IMR-90 (cell line): ENCODE data around the gene RERE. TPM values are rescaled to one million over a fixed set of nuclear protein-coding genes. Genes with fewer than 3 reads are reported as not detected.

Experiments
- ATAC-seq: fragments of 200-7000 bp; cut with Tn5 transposase; 2 replicates; pipeline ENCODE4 v1.9.1; 2020; ENCODE audit warnings: low read depth, mild to moderate bottlenecking, moderate library complexity
- BruUV-seq: library from RNA; stranded (reverse); fragments of 400-500 nt; replicated peaks from 2 replicates; lab custom pipeline; 2021; lab: Mats Ljungman, UMichigan
- CTCF ChIA-PET: fragments of 300-600 bp; formaldehyde crosslinking; extraction: SDS; loops from one replicate; lab custom pipeline; 2021; ENCODE audit warnings: antibody characterized with exemption; lab: Yijun Ruan, JAX
- POLR2A ChIA-PET: fragments of 300-600 bp; sonication (Branson Sonifier 250); formaldehyde crosslinking; loops from one replicate; lab custom pipeline; 2022; ENCODE audit warnings: antibody characterized with exemption; ENCODE audit not compliant: unreplicated experiment; lab: Charles Lee
- DNase-seq: peaks from one replicate; pipeline ENCODE4 v3.0.0; 2013
- H2AFZ ChIP-seq: replicated peaks from 2 replicates; pipeline ENCODE3; 2013; ENCODE audit warnings: low read length, mild to moderate bottlenecking; ENCODE audit not compliant: poor library complexity
- H2AK5ac ChIP-seq: 2 replicates; pipeline ENCODE4 v1.6.1; 2013; ENCODE audit warnings: low read depth, low read length, inconsistent platforms
- H2AK9ac ChIP-seq: replicated peaks from 2 replicates; pipeline ENCODE3; 2013; ENCODE audit warnings: mild to moderate bottlenecking, low read depth, low read length, moderate library complexity; ENCODE audit not compliant: poor library complexity
- H2BK120ac ChIP-seq: 2 replicates; pipeline ENCODE4 v1.6.1; 2013; ENCODE audit warnings: low read depth, low read length, inconsistent platforms
- H2BK15ac ChIP-seq: 3 replicates; pipeline ENCODE4 v1.6.1; 2013; ENCODE audit warnings: low read depth, low read length, inconsistent platforms
- H2BK20ac ChIP-seq: 2 replicates; pipeline ENCODE4 v1.6.1; 2013; ENCODE audit warnings: low read depth, mild to moderate bottlenecking, inconsistent platforms, low read length, moderate library complexity
- H2BK5ac ChIP-seq: 2 replicates; pipeline ENCODE4 v1.6.1; 2013; ENCODE audit warnings: mild to moderate bottlenecking, low read depth, low read length, inconsistent platforms; ENCODE audit not compliant: poor library complexity, severe bottlenecking
- H3K14ac ChIP-seq: replicated peaks from 2 replicates; pipeline ENCODE4 v1.6.1; 2013; ENCODE audit warnings: low read depth, low read length, inconsistent platforms
- H3K18ac ChIP-seq: 2 replicates; pipeline ENCODE4 v1.6.1; 2013; ENCODE audit warnings: low read depth, low read length, control low read depth
- H3K23ac ChIP-seq: 2 replicates; pipeline ENCODE4 v1.6.1; 2013; ENCODE audit warnings: low read depth, low read length, inconsistent platforms
- H3K27ac ChIP-seq: 2 replicates; pipeline ENCODE4 v1.5.1; 2013; ENCODE audit warnings: mild to moderate bottlenecking, control low read depth, low read length; ENCODE audit not compliant: insufficient read depth
- H3K27me3 ChIP-seq: 2 replicates; pipeline ENCODE4 v1.6.1; 2013; ENCODE audit warnings: low read length; ENCODE audit not compliant: control insufficient read depth, insufficient read depth
- H3K36me3 ChIP-seq: 2 replicates; pipeline ENCODE4 v1.6.1; 2013; ENCODE audit warnings: low read length, mixed read lengths; ENCODE audit not compliant: control insufficient read depth, insufficient read depth
- H3K4ac ChIP-seq: 2 replicates; pipeline ENCODE4 v1.6.1; 2013; ENCODE audit warnings: low read depth, low read length, inconsistent platforms
- H3K4me1 ChIP-seq: 2 replicates; pipeline ENCODE4 v1.6.1; 2013; ENCODE audit warnings: low read length, mixed read lengths; ENCODE audit not compliant: control insufficient read depth, insufficient read depth
- H3K4me2 ChIP-seq: 2 replicates; pipeline ENCODE4 v1.6.1; 2013; ENCODE audit warnings: low read depth, mild to moderate bottlenecking, control low read depth, low read length, moderate library complexity
- H3K4me3 ChIP-seq: 2 replicates; pipeline ENCODE4 v1.5.1; 2013; ENCODE audit warnings: low read depth, mild to moderate bottlenecking, control low read depth, low read length, moderate library complexity; ENCODE audit not compliant: insufficient read depth
- H3K56ac ChIP-seq: 2 replicates; pipeline ENCODE4 v1.6.1; 2013; ENCODE audit warnings: low read length, inconsistent platforms; ENCODE audit not compliant: insufficient read depth; ENCODE audit errors: extremely low read depth
- H3K79me1 ChIP-seq, 2 experiments: 2 replicates each; pipeline ENCODE4 v1.6.1; 2013; ENCODE audit warnings: low read length in 2 of 2, inconsistent platforms in 1 of 2, low read depth in 1 of 2
- H3K9ac ChIP-seq: 2 replicates; pipeline ENCODE4 v1.6.1; 2013; ENCODE audit warnings: low read depth, low read length, control low read depth
- H3K9me1 ChIP-seq: 2 replicates; pipeline ENCODE4 v1.6.1; 2013; ENCODE audit warnings: low read length, inconsistent platforms; ENCODE audit not compliant: insufficient read depth
- H3K9me3 ChIP-seq: 2 replicates; pipeline ENCODE4 v1.6.1; 2013; ENCODE audit warnings: low read length; ENCODE audit not compliant: control insufficient read depth, insufficient read depth
- H4K20me1 ChIP-seq: 2 replicates; pipeline ENCODE4 v1.6.1; 2013; ENCODE audit warnings: low read length, inconsistent platforms; ENCODE audit not compliant: insufficient read depth
- H4K5ac ChIP-seq: 2 replicates; pipeline ENCODE4 v1.6.1; 2013; ENCODE audit warnings: mild to moderate bottlenecking, low read depth, low read length, control low read depth
- H4K8ac ChIP-seq, 2 experiments: 2 replicates each; pipeline ENCODE4 v1.6.1; 2013; ENCODE audit warnings: low read depth in 2 of 2, low read length in 2 of 2, control low read depth in 1 of 2, inconsistent platforms in 1 of 2
- H4K91ac ChIP-seq: 2 replicates; pipeline ENCODE4 v1.6.1; 2013; ENCODE audit warnings: low read depth, low read length, inconsistent platforms; ENCODE audit not compliant: insufficient read depth
- BHLHE40 ChIP-seq: fragments of 150-350 bp; IDR thresholded peaks from 2 replicates; pipeline ENCODE4 v1.6.1; 2016; ENCODE audit warnings: mild to moderate bottlenecking, low read depth, low read length
- CEBPB ChIP-seq: IDR thresholded peaks from 2 replicates; pipeline ENCODE4 v1.6.1; 2012; ENCODE audit warnings: low read depth, low read length, improper control_type of control experiment
- MXI1 ChIP-seq: IDR thresholded peaks from 2 replicates; pipeline ENCODE4 v1.6.1; 2012; ENCODE audit warnings: low read depth, mild to moderate bottlenecking, low read length, moderate library complexity, borderline replicate concordance
- RAD21 ChIP-seq: IDR thresholded peaks from 2 replicates; pipeline ENCODE4 v1.6.1; 2012; ENCODE audit warnings: low read length, improper control_type of control experiment
- SMC3 ChIP-seq: fragments of 150-350 bp; IDR thresholded peaks from 2 replicates; pipeline ENCODE4 v1.6.1; 2016; ENCODE audit warnings: low read depth, mild to moderate bottlenecking, antibody characterized with exemption, low read length, moderate library complexity
- WGBS, 2 experiments: methylation state at CpG; one replicate each; pipeline versions ENCODE4 v1.1.5 to v1.1.7; 2013; ENCODE audit warnings: missing lambda C conversion rate in 2 of 2; ENCODE audit not compliant: insufficient read length in 1 of 2; ENCODE audit errors: extremely low coverage in 2 of 2; 5-methylcytosine and 5-hydroxymethylcytosine counted together
- dilution Hi-C: fragments of 300-500 bp; cut with HindIII; formaldehyde crosslinking; loops from one replicate; pipeline ENCODE4 v1.14.3; 2018; ENCODE audit warnings: low sequenced_read_pairs; ENCODE audit not compliant: unreplicated experiment
- in situ Hi-C: fragments of 300-500 bp; cut with MboI; formaldehyde crosslinking; loops from 3 replicates; pipeline ENCODE4 v1.14.3; 2019; ENCODE audit warnings: low sequenced_read_pairs, inconsistent platforms, mixed read lengths
- intact Hi-C: fragments of 100-400 bp; cut with micrococcal nuclease; formaldehyde crosslinking; loops from 2 replicates; pipeline ENCODE4 v1.10.0; 2022
- polyA plus RNA-seq, 3 experiments: library from polyadenylated mRNA; depleted of rRNA; stranded (reverse); fragments of >200 nt; gene quantifications; 2 replicates each; pipeline ENCODE4 v1.2.3, GENCODE V29; 2012; ENCODE audit warnings: low replicate concordance in 1 of 3
- total RNA-seq: library from RNA; depleted of rRNA; stranded (reverse); fragments of >200 nt; gene quantifications from 2 replicates; pipeline ENCODE4 v1.2.3, GENCODE V29; 2012
- TF ChIP-seq, protein P1 (sequence below): fragments of 150-350 bp; IDR thresholded peaks from 2 replicates; pipeline ENCODE4 v1.6.1; 2016; ENCODE audit warnings: low read depth, mild to moderate bottlenecking, low read length, moderate library complexity, borderline replicate concordance
- TF ChIP-seq, protein P2 (sequence below): conservative IDR thresholded peaks from 2 replicates; pipeline ENCODE4 v1.5.1; 2012; ENCODE audit warnings: mild to moderate bottlenecking, low read depth, low read length, improper control_type of control experiment

Gene RERE
- total and polyA plus RNA-seq, 2 of the 4 experiments (the other 2 are of a cell fraction), result 11.5 to 25.1 TPM

DNA sequence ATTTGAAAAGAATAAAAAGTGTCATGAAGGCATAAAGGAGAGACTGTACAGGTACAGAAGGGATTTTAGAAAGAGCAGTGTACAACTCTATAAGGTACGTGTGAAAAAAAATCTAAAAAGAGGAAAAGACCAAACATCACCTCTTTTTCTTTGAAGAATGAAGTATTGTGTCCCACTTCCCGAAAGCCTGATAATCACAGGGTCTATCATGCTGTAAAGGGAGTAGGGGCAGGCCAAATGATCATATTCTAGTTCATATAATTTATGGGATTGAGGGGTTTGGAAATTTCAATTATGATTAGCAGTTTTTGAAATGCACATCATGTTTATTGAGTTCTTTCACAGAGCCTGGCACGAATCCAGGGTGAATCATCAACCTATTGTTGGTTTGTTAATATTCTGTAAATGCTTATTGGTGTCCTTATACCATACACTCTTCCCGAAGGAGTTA, 910 bp upstream of the RERE start:
- H3K4me1 ChIP-seq, result peaks cover 8% of the 10 kb centered on the region
- POLR2A ChIA-PET, result no interaction called here
- no TSS peak for BruUV-seq

More for the DNA sequence above, 910 bp upstream of the RERE start:
- in situ Hi-C loops, result no loop called here
- no peak overlapping the region for H2BK15ac ChIP-seq
- dilution Hi-C loops, result no loop called here
- H3K36me3 ChIP-seq, result no peaks in the 10 kb centered on the region
- DNase-seq (peak; percentile 82), ATAC-seq (no peak)
- intact Hi-C loops, result loop anchor here (5.0 to 10.0 kb wide), 4 partner anchors 41 to 354 kb away; no protein-coding TSS in a partner anchor
- no peaks in the 10 kb centered on the region for H3K9me3 ChIP-seq
- peaks cover 2% of the 10 kb centered on the region; the same call in 1 of the 2 replicates for H3K9me1 ChIP-seq
- H2AK9ac ChIP-seq, result no peak overlapping the region
- 0 out of 2 replicates have a peak overlapping the region, but pooled peaks have one; percentile 26 for H2BK20ac ChIP-seq
- no peaks in the 10 kb centered on the region for H3K27me3 ChIP-seq
- H3K4me2 ChIP-seq, result peak overlapping the region; percentile 82
- H3K56ac ChIP-seq, result peak overlapping the region; percentile 67; the same call in 1 of the 2 replicates
- CTCF ChIA-PET, result no interaction called here
- peak overlapping the region; percentile 73 for H3K4me3 ChIP-seq
- H2BK5ac ChIP-seq, result peak overlapping the region; percentile 82
- peak overlapping the region; percentile 28; the same call in 1 of the 2 replicates for H2BK120ac ChIP-seq
- H4K5ac ChIP-seq, result no peak overlapping the region; the same call in 1 of the 2 replicates
- H3K9ac ChIP-seq, result peak overlapping the region; percentile 87; the same call in 1 of the 2 replicates
- TF ChIP-seq CEBPB (no peak), RAD21 (no peak), SMC3 (no peak), BHLHE40 (no peak), MXI1 (no peak)
- TF ChIP-seq, protein P1, sequence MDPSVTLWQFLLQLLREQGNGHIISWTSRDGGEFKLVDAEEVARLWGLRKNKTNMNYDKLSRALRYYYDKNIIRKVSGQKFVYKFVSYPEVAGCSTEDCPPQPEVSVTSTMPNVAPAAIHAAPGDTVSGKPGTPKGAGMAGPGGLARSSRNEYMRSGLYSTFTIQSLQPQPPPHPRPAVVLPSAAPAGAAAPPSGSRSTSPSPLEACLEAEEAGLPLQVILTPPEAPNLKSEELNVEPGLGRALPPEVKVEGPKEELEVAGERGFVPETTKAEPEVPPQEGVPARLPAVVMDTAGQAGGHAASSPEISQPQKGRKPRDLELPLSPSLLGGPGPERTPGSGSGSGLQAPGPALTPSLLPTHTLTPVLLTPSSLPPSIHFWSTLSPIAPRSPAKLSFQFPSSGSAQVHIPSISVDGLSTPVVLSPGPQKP, result no peak
- TF ChIP-seq, protein P2, sequence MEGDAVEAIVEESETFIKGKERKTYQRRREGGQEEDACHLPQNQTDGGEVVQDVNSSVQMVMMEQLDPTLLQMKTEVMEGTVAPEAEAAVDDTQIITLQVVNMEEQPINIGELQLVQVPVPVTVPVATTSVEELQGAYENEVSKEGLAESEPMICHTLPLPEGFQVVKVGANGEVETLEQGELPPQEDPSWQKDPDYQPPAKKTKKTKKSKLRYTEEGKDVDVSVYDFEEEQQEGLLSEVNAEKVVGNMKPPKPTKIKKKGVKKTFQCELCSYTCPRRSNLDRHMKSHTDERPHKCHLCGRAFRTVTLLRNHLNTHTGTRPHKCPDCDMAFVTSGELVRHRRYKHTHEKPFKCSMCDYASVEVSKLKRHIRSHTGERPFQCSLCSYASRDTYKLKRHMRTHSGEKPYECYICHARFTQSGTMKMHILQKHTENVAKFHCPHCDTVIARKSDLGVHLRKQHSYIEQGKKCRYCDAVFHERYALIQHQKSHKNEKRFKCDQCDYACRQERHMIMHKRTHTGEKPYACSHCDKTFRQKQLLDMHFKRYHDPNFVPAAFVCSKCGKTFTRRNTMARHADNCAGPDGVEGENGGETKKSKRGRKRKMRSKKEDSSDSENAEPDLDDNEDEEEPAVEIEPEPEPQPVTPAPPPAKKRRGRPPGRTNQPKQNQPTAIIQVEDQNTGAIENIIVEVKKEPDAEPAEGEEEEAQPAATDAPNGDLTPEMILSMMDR, result no peak
- no CpG with 5 or more reads among the region's 4 CpGs for WGBS, 2 experiments
- no peak overlapping the region for H2AFZ ChIP-seq
- no peak overlapping the region for H3K4ac ChIP-seq
- H3K27ac ChIP-seq, result peak overlapping the region; percentile 88; the same call in 1 of the 2 replicates
- peaks cover 17% of the 10 kb centered on the region; the same call in 1 of the 2 replicates for H4K20me1 ChIP-seq
- peak overlapping the region; percentile 86; the same call in 1 of the 2 replicates for H3K23ac ChIP-seq
- H4K91ac ChIP-seq, result no peak overlapping the region
- peak overlapping the region; percentile 83 to 85; a peak in 3 of 4 replicates for H4K8ac ChIP-seq
- peaks cover 11 to 31% of the 10 kb centered on the region in 2 experiments; a peak in 3 of 4 replicates for H3K79me1 ChIP-seq
- peak overlapping the region; percentile 69; the same call in 1 of the 2 replicates for H3K18ac ChIP-seq
- peak overlapping the region; percentile 16; the same call in 1 of the 2 replicates for H3K14ac ChIP-seq
- no peak overlapping the region for H2AK5ac ChIP-seq
